K562 (cell line): Measurements from ENCODE around the gene SNX25.

ENCODE experiments used
- CTCF ChIP-seq, 3 experiments: IDR thresholded peaks in 2 of 3; conservative IDR thresholded peaks in 1 of 3; 2 replicates each; pipeline ENCODE4 v1.5.1; 2011 to 2012; ENCODE audit warnings: low read length in 3 of 3, mild to moderate bottlenecking in 3 of 3, control low read depth in 2 of 3, improper control_type of control experiment in 1 of 3, inconsistent platforms in 1 of 3, low read depth in 1 of 3, mixed read lengths in 1 of 3, moderate library complexity in 1 of 3; ENCODE audit not compliant: insufficient read depth in 2 of 3
- POLR2A ChIP-seq: fragments of 450-650 bp; conservative IDR thresholded peaks from 2 replicates; pipeline ENCODE4 v1.6.1; 2016
- SMC3 ChIP-seq: conservative IDR thresholded peaks from 2 replicates; pipeline ENCODE4 v1.6.1; 2011; ENCODE audit warnings: low read depth, low read length, improper control_type of control experiment; ENCODE audit not compliant: insufficient read depth
- ZNF696 ChIP-seq: fragments of 250-450 bp; sonication (Bioruptor Pico); conservative IDR thresholded peaks from 2 replicates; pipeline ENCODE4 v1.4.0; 2020; ENCODE audit warnings: mild to moderate bottlenecking, moderate library complexity
- TF ChIP-seq, protein P1 (sequence below): sonication (generic); formaldehyde crosslinking; IDR thresholded peaks from 2 replicates; pipeline ENCODE4 v1.8.0; 2023; ENCODE audit warnings: mild to moderate bottlenecking, missing genetic modification reagents
- TF ChIP-seq, protein P2 (sequence below): sonication (generic); formaldehyde crosslinking; IDR thresholded peaks from 2 replicates; pipeline ENCODE4 v1.8.0; 2023; ENCODE audit warnings: mild to moderate bottlenecking, missing genetic modification reagents
- TF ChIP-seq, protein P3 (sequence below): IDR thresholded peaks from 2 replicates; pipeline ENCODE4 v1.6.1; 2016; ENCODE audit warnings: missing genetic modification characterization, missing compliant biosample characterization

DNA sequence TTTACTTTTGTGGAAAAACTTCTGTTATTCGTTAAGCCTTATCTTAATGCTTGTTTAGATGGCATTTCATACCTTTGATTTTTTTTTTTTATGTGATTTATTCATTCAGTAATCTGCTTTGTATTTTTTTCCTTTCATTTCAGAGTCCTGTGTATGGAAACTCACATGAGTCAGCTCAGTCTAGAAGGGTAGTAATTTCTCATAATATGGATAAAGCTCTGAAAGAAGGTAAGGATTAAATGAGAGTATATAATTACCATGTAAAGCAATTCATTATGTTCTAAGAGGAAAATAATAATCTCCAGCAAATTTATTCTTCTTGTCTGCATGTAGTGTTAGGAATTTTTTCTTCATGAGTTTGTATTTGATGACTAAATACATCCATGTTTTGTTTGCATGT, 37.8 kb downstream of the SNX25 start:
- no peak for TF ChIP-seq POLR2A
- TF ChIP-seq ZNF696 (CRISPR knock-in tag) = no peak
- no peak for TF ChIP-seq CTCF (IDR thresholded peaks at IDR 0.05 in 2 of 3, conservative IDR thresholded peaks at IDR 0.05 in 1 of 3; ENCODE audit: insufficient read depth in 2 of 3, low read depth in 1 of 3, low read length in 3 of 3)
- TF ChIP-seq, protein P1, sequence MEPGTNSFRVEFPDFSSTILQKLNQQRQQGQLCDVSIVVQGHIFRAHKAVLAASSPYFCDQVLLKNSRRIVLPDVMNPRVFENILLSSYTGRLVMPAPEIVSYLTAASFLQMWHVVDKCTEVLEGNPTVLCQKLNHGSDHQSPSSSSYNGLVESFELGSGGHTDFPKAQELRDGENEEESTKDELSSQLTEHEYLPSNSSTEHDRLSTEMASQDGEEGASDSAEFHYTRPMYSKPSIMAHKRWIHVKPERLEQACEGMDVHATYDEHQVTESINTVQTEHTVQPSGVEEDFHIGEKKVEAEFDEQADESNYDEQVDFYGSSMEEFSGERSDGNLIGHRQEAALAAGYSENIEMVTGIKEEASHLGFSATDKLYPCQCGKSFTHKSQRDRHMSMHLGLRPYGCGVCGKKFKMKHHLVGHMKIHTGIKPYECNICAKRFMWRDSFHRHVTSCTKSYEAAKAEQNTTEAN = no peak
- TF ChIP-seq SMC3 = no peak
- TF ChIP-seq, protein P2, sequence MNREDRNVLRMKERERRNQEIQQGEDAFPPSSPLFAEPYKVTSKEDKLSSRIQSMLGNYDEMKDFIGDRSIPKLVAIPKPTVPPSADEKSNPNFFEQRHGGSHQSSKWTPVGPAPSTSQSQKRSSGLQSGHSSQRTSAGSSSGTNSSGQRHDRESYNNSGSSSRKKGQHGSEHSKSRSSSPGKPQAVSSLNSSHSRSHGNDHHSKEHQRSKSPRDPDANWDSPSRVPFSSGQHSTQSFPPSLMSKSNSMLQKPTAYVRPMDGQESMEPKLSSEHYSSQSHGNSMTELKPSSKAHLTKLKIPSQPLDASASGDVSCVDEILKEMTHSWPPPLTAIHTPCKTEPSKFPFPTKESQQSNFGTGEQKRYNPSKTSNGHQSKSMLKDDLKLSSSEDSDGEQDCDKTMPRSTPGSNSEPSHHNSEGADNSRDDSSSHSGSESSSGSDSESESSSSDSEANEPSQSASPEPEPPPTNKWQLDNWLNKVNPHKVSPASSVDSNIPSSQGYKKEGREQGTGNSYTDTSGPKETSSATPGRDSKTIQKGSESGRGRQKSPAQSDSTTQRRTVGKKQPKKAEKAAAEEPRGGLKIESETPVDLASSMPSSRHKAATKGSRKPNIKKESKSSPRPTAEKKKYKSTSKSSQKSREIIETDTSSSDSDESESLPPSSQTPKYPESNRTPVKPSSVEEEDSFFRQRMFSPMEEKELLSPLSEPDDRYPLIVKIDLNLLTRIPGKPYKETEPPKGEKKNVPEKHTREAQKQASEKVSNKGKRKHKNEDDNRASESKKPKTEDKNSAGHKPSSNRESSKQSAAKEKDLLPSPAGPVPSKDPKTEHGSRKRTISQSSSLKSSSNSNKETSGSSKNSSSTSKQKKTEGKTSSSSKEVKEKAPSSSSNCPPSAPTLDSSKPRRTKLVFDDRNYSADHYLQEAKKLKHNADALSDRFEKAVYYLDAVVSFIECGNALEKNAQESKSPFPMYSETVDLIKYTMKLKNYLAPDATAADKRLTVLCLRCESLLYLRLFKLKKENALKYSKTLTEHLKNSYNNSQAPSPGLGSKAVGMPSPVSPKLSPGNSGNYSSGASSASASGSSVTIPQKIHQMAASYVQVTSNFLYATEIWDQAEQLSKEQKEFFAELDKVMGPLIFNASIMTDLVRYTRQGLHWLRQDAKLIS (CRISPR knock-in tag) = no peak
- TF ChIP-seq, protein P3, sequence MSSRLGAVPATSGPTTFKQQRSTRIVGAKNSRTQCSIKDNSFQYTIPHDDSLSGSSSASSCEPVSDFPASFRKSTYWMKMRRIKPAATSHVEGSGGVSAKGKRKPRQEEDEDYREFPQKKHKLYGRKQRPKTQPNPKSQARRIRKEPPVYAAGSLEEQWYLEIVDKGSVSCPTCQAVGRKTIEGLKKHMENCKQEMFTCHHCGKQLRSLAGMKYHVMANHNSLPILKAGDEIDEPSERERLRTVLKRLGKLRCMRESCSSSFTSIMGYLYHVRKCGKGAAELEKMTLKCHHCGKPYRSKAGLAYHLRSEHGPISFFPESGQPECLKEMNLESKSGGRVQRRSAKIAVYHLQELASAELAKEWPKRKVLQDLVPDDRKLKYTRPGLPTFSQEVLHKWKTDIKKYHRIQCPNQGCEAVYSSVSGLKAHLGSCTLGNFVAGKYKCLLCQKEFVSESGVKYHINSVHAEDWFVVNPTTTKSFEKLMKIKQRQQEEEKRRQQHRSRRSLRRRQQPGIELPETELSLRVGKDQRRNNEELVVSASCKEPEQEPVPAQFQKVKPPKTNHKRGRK (tag) = no peak
